HS-5 (cell line): ENCODE measurements around the gene GNL1.

Experiments used
- DNase-seq: peaks from one replicate; pipeline ENCODE4 v3.0.0-alpha.2; 2012; ENCODE audit warnings: low read depth

The GNL1 gene

GRCh38 chr6:30570263-30570662 lies 14.0 kb upstream of the GNL1 start:
- no peak for DNase-seq

- no peak for DNase-seq
Measured at GRCh38 chr6:30568245-30568644, 12.0 kb upstream of the GNL1 start.

- DNase-seq = no peak
Measured at GRCh38 chr6:30565772-30566171, 9.5 kb upstream of the GNL1 start.

GRCh38 chr6:30564114-30564513 lies 7.8 kb upstream of the GNL1 start:
- DNase-seq = no peak

- DNase-seq = no peak
Measured at GRCh38 chr6:30562470-30563425, 6.5 kb upstream of the GNL1 start.

- no peak for DNase-seq
Measured at GRCh38 chr6:30560930-30561329, 4.6 kb upstream of the GNL1 start.

GRCh38 chr6:30557683-30557981 lies 1.3 kb upstream of the GNL1 start:
- DNase-seq = no peak

GRCh38 chr6:30556906-30557682 lies 805 bp upstream of the GNL1 start, which contains the start of gene PRR3:
TSS of gene PRR3 (plus strand) at chr6:30557295. CDS start at chr6:30557345, 50 bp downstream.
- peak; percentile 81 for DNase-seq

- DNase-seq = peak; percentile 13
Measured at GRCh38 chr6:30555816-30556065, 548 bp downstream of the GNL1 start.

GRCh38 chr6:30554962-30555815 lies 1.1 kb downstream of the GNL1 start:
- DNase-seq = no peak

GRCh38 chr6:30554404-30554803 lies 1.9 kb downstream of the GNL1 start:
- DNase-seq = no peak

GRCh38 chr6:30548375-30548774 lies 7.9 kb downstream of the GNL1 start:
- no peak for DNase-seq

- DNase-seq = no peak
Measured at GRCh38 chr6:30547454-30547853, 8.8 kb downstream of the GNL1 start.

GRCh38 chr6:30544666-30545272 lies 11.5 kb downstream of the GNL1 start:
- DNase-seq = no peak

- no peak for DNase-seq
Measured at GRCh38 chr6:30543821-30544220, 12.5 kb downstream of the GNL1 start.

- DNase-seq = no peak
Measured at GRCh38 chr6:30542915-30543314, 13.4 kb downstream of the GNL1 start.

- no peak for DNase-seq
Measured at GRCh38 chr6:30542404-30542725, 13.9 kb downstream of the GNL1 start.

- DNase-seq = peak; percentile 63
Measured at GRCh38 chr6:30541515-30542403, 14.5 kb downstream of the GNL1 start.

- no peak for DNase-seq
Measured at GRCh38 chr6:30537931-30538330, 18.4 kb downstream of the GNL1 start.

GRCh38 chr6:30533460-30534294 lies 22.6 kb downstream of the GNL1 start:
- no peak for DNase-seq
